ENCODE data around the gene MRPL37.
A peak's percentile ranks its signal among the peaks of the same experiment; 100 is the strongest.
"Not testable (repeated sequence)": the region's sequence is repeated elsewhere in the genome, so short reads cannot be mapped to it uniquely, and the experiment has no call there.

Gene MRPL37

DNA sequence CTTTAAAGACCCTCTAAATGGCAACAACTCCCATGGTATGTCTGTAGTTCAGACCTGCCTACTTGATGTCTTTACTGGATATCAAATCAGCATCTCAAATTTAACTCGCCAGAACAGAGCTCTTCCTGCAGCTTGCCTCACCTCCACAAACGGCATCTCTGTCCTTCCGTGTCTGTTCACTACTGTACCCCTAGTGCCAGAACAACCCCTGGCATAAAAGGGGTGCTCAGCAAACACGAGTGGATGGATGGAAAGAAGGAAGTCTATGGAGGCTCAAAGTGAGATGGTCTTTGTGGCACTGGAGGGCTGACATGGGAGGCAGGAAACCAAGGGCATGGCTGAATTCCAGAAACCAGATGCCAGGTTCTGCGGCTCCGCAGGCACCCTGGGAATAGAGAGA, 22.7 kb downstream of the MRPL37 start:
- Histone ChIP-seq H3K36me3 (ENCODE audit: insufficient read depth, low read length) (peaks cover 13% of the 10 kb centered on the region), H3K27me3 (ENCODE audit: control insufficient read depth, insufficient read depth, low read length) (no peaks in the 10 kb centered on the region), H3K4me1 (ENCODE audit: control insufficient read depth, insufficient read depth, low read length) (peaks cover 34% of the 10 kb centered on the region), H3K4me3 (ENCODE audit: low read length) (no peak overlapping the region), H3K9me3 (replicated peaks; ENCODE audit: low read length) (no peaks in the 10 kb centered on the region), H3K9ac (ENCODE audit: low read depth, low read length) (no peak overlapping the region), H3K4me2 (ENCODE audit: low read length) (no peak overlapping the region)

DNA sequence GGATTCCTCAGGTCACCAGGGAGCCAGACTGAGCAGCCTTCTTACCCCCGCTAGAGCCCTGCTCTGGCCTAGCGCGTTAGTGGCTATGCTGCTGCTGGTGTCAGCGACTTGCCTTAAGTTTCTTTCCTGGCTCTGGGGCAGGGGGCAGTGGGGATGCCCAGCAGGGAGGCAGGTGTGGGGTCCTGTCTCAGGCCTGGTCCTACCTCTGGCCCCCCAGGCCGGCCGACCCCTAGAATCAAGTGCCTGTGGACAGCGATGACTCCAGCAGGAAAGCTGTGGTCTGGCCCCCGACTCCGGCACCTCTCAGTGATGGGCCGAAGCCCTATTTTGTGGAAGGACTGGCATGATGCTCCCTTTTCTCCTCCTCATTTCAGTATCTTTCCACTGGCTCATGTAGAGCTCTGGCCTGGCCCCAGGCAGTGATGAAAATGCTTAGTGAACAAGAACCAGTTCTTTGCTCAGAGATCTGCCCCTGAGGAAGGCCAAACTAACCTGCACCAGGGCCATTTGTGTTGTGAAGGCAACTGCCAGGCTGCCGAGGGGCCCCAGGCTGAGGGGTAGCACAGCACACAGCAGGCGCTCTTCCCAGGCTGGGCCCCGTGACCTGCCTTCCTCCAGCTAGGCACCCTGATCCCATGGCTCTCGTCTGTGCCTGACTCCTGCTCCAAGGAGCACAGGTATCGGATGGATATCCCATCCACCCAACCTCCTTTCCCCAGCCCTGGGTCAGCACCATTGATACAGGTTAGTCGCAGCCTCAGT, 23.7 kb downstream of the MRPL37 start:
- Histone ChIP-seq H3K27me3 (ENCODE audit: control insufficient read depth, insufficient read depth, low read length) (no peaks in the 10 kb centered on the region), H3K9ac (ENCODE audit: low read depth, low read length) (no peak overlapping the region), H3K9me3 (replicated peaks; ENCODE audit: low read length) (no peaks in the 10 kb centered on the region), H3K4me1 (ENCODE audit: control insufficient read depth, insufficient read depth, low read length) (peaks cover 43% of the 10 kb centered on the region), H3K4me2 (ENCODE audit: low read length) (no peak overlapping the region), H3K4me3 (ENCODE audit: low read length) (no peak overlapping the region), H3K36me3 (ENCODE audit: insufficient read depth, low read length) (peaks cover 5% of the 10 kb centered on the region)

GRCh38 chr1:54224233-54224632, 24.3 kb downstream of the MRPL37 start:
- Histone ChIP-seq H3K4me1 (ENCODE audit: control insufficient read depth, insufficient read depth, low read length) (peaks cover 45% of the 10 kb centered on the region), H3K9me3 (replicated peaks; ENCODE audit: low read length) (no peaks in the 10 kb centered on the region), H3K9ac (ENCODE audit: low read depth, low read length) (no peak overlapping the region), H3K4me2 (ENCODE audit: low read length) (no peak overlapping the region), H3K4me3 (ENCODE audit: low read length) (no peak overlapping the region), H3K36me3 (ENCODE audit: insufficient read depth, low read length) (no peaks in the 10 kb centered on the region), H3K27me3 (ENCODE audit: control insufficient read depth, insufficient read depth, low read length) (no peaks in the 10 kb centered on the region)

DNA sequence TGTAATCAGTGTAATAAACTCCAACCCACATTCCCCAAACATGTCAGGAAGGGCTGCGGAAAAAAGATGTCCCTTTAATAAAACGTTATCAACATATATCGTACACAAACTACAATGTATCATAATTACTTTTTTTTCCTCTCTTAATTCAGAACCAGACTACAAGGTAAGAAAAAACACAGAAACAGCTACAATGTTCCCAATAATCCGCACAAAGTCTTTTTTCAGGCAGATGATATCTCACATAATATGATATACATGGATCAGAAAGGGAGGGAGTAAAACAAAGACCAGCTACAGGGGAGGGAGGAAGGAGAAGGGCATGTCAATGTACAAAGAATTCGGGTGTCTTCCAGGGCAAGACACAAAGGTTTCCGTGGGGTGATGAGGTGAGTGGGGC, 25.4 kb downstream of the MRPL37 start:
- H3K4me2 ChIP-seq (ENCODE audit: low read length), result no peak overlapping the region
- no peaks in the 10 kb centered on the region for H3K27me3 ChIP-seq (ENCODE audit: control insufficient read depth, insufficient read depth, low read length)
- H3K4me1 ChIP-seq (ENCODE audit: control insufficient read depth, insufficient read depth, low read length), result peaks cover 43% of the 10 kb centered on the region
- no peaks in the 10 kb centered on the region for H3K9me3 ChIP-seq (replicated peaks; ENCODE audit: low read length)
- no peaks in the 10 kb centered on the region for H3K36me3 ChIP-seq (ENCODE audit: insufficient read depth, low read length)
- H3K9ac ChIP-seq (ENCODE audit: low read depth, low read length), result no peak overlapping the region
- H3K4me3 ChIP-seq (ENCODE audit: low read length), result no peak overlapping the region

DNA sequence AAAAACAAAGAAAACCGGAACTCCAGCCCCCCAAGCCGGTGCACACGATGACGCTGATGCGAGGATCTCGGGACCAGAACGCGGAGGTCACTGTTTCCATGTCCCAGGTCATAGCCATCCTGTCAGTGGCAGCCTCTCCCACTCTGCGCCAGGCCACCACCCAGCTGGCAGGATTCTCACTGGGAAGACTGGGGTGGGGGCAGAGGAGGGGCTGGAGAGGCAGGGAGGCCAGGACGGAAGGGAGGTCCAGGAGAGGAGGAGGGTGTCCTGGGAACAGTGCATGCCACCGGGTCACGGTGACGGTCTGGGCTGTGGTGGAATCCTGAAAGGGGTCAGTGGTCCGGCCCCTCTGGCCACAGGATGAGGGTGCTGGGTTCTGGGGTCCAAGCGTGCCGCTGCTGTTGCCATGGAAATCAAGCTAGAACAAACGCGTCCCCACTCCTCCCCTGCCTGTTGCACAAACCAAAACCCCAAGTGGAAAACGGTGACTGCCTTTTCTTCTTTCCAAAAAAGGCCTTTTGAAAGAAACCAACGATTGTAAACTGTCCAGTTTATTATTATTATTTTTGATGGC, 26.1 kb downstream of the MRPL37 start:
- Histone ChIP-seq H3K36me3 (ENCODE audit: insufficient read depth, low read length) (no peaks in the 10 kb centered on the region), H3K9ac (ENCODE audit: low read depth, low read length) (no peak overlapping the region)

DNA sequence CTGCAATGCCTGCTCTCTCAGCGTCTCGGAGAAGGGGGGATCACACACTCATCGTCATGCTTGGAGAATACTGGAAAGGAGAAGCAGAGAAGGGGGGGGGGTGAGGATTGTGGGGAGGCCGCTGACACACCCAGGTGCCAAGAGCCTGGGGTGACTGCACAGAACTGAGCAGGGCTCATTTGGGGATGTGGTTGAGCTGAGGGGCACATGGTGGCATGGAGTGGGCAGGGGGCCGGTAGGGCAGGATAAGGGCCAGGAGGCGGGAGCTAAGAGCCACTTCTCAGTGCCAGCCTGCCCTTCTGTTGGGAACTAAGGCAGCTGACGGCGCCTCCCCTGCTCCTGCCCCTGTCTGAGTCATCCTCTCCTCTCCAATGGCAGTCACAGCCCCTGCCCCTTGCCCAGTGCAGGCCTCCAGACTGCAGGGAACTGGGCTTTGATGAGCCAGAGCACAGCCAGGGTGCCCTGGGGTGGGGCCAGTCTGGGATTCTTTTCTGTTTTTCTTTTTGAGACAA, 27.2 kb downstream of the MRPL37 start:
- no peaks in the 10 kb centered on the region for H3K9me3 ChIP-seq (replicated peaks; ENCODE audit: low read length)
- H3K4me2 ChIP-seq (ENCODE audit: low read length), result peak overlapping the region; percentile 76
- H3K36me3 ChIP-seq (ENCODE audit: insufficient read depth, low read length), result no peaks in the 10 kb centered on the region
- no peak overlapping the region for H3K9ac ChIP-seq (ENCODE audit: low read depth, low read length)
- no peaks in the 10 kb centered on the region for H3K27me3 ChIP-seq (ENCODE audit: control insufficient read depth, insufficient read depth, low read length)
- peak overlapping the region; percentile 22 for H3K4me3 ChIP-seq (ENCODE audit: low read length)
- peaks cover 34% of the 10 kb centered on the region for H3K4me1 ChIP-seq (ENCODE audit: control insufficient read depth, insufficient read depth, low read length)

More for the DNA sequence above, 26.1 kb downstream of the MRPL37 start:
- no peak overlapping the region for H3K4me2 ChIP-seq (ENCODE audit: low read length)
- no peak overlapping the region for H3K4me3 ChIP-seq (ENCODE audit: low read length)
- H3K4me1 ChIP-seq (ENCODE audit: control insufficient read depth, insufficient read depth, low read length), result peaks cover 36% of the 10 kb centered on the region
- no peaks in the 10 kb centered on the region for H3K27me3 ChIP-seq (ENCODE audit: control insufficient read depth, insufficient read depth, low read length)
- no peaks in the 10 kb centered on the region for H3K9me3 ChIP-seq (replicated peaks; ENCODE audit: low read length)

DNA sequence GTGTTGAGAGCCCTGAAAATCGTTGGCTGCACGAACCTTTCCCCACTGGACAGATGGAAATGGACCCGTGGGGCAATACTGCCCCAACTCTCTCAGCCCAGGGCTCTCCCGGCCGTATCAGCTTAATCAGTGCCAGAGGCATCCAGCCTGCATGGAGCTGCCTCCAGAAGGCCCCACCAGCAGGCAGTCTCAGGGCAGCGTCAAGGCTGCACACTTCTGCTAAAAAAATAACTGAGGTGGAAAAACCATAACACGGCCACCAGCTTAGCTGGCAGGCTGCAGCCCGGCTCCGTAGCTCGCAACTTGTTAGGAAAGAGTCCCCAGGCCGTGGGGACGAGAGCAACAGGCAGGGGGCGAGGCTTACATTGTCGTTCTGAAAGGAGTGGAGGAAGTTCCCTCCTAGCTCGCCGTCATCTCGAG, 27.9 kb downstream of the MRPL37 start:
- Histone ChIP-seq H3K4me3 (ENCODE audit: low read length) (no peak overlapping the region), H3K4me1 (ENCODE audit: control insufficient read depth, insufficient read depth, low read length) (peaks cover 34% of the 10 kb centered on the region), H3K4me2 (ENCODE audit: low read length) (no peak overlapping the region), H3K27me3 (ENCODE audit: control insufficient read depth, insufficient read depth, low read length) (no peaks in the 10 kb centered on the region), H3K9ac (ENCODE audit: low read depth, low read length) (no peak overlapping the region), H3K36me3 (ENCODE audit: insufficient read depth, low read length) (no peaks in the 10 kb centered on the region), H3K9me3 (replicated peaks; ENCODE audit: low read length) (no peaks in the 10 kb centered on the region)

GRCh38 chr1:54228638-54229079, 28.7 kb downstream of the MRPL37 start:
- H3K9me3 ChIP-seq (replicated peaks; ENCODE audit: low read length), result no peaks in the 10 kb centered on the region
- no peaks in the 10 kb centered on the region for H3K36me3 ChIP-seq (ENCODE audit: insufficient read depth, low read length)
- H3K4me2 ChIP-seq (ENCODE audit: low read length), result peak overlapping the region; percentile 40
- peaks cover 34% of the 10 kb centered on the region for H3K4me1 ChIP-seq (ENCODE audit: control insufficient read depth, insufficient read depth, low read length)
- H3K4me3 ChIP-seq (ENCODE audit: low read length), result no peak overlapping the region
- no peak overlapping the region for H3K9ac ChIP-seq (ENCODE audit: low read depth, low read length)
- H3K27me3 ChIP-seq (ENCODE audit: control insufficient read depth, insufficient read depth, low read length), result no peaks in the 10 kb centered on the region

GRCh38 chr1:54229281-54229891, 29.4 kb downstream of the MRPL37 start:
- peak overlapping the region; percentile 40 for H3K4me2 ChIP-seq (ENCODE audit: low read length)
- no peaks in the 10 kb centered on the region for H3K36me3 ChIP-seq (ENCODE audit: insufficient read depth, low read length)
- H3K9me3 ChIP-seq (replicated peaks; ENCODE audit: low read length), result no peaks in the 10 kb centered on the region
- no peaks in the 10 kb centered on the region for H3K27me3 ChIP-seq (ENCODE audit: control insufficient read depth, insufficient read depth, low read length)
- peaks cover 34% of the 10 kb centered on the region for H3K4me1 ChIP-seq (ENCODE audit: control insufficient read depth, insufficient read depth, low read length)
- H3K4me3 ChIP-seq (ENCODE audit: low read length), result no peak overlapping the region
- H3K9ac ChIP-seq (ENCODE audit: low read depth, low read length), result no peak overlapping the region

- H3K4me1 ChIP-seq (ENCODE audit: control insufficient read depth, insufficient read depth, low read length), result peaks cover 34% of the 10 kb centered on the region
- H3K9ac ChIP-seq (ENCODE audit: low read depth, low read length), result no peak overlapping the region
- no peaks in the 10 kb centered on the region for H3K27me3 ChIP-seq (ENCODE audit: control insufficient read depth, insufficient read depth, low read length)
- H3K9me3 ChIP-seq (replicated peaks; ENCODE audit: low read length), result no peaks in the 10 kb centered on the region
- H3K4me3 ChIP-seq (ENCODE audit: low read length), result no peak overlapping the region
- no peak overlapping the region for H3K4me2 ChIP-seq (ENCODE audit: low read length)
- H3K36me3 ChIP-seq (ENCODE audit: insufficient read depth, low read length), result no peaks in the 10 kb centered on the region
Measured at GRCh38 chr1:54230507-54231339, 30.8 kb downstream of the MRPL37 start.

GRCh38 chr1:54233196-54233595, 33.2 kb downstream of the MRPL37 start:
- not testable (repeated sequence) for H3K4me3 ChIP-seq (ENCODE audit: low read length); H3K9ac ChIP-seq (ENCODE audit: low read depth, low read length); H3K9me3 ChIP-seq (replicated peaks; ENCODE audit: low read length); H3K27me3 ChIP-seq (ENCODE audit: control insufficient read depth, insufficient read depth, low read length); H3K4me2 ChIP-seq (ENCODE audit: low read length)
- H3K4me1 ChIP-seq (ENCODE audit: control insufficient read depth, insufficient read depth, low read length), result peaks cover 20% of the 10 kb centered on the region
- H3K36me3 ChIP-seq (ENCODE audit: insufficient read depth, low read length), result peaks cover 12% of the 10 kb centered on the region
